Activated T-helper 17 cell treated with anti-CD3 and anti-CD28 coated beads, Interleukin-2, amount 50 U/mL, for 72 hours (primary cell): ENCODE results near the gene TCEA2. TPM values are rescaled to one million over a fixed set of nuclear protein-coding genes. Genes with fewer than 3 reads are reported as not detected.
A peak's percentile ranks its signal among the peaks of the same experiment; 100 is the strongest.

ENCODE experiments used
- ATAC-seq: fragments of 150-1000 bp; cut with Tn5 transposase; replicated peaks from 2 replicates; pipeline ENCODE4 v1.10.0; 2021; ENCODE audit warnings: mild to moderate bottlenecking, moderate library complexity
- H3K27ac Mint-ChIP-seq: one replicate; pipeline ENCODE4 v1.8.0; 2022; ENCODE audit warnings: mixed read lengths
- H3K27me3 Mint-ChIP-seq: one replicate; pipeline ENCODE4 v1.8.0; 2022; ENCODE audit warnings: mixed read lengths
- H3K36me3 Mint-ChIP-seq: one replicate; pipeline ENCODE4 v1.8.0; 2022; ENCODE audit warnings: low read depth, mild to moderate bottlenecking, mixed read lengths
- H3K4me1 Mint-ChIP-seq: one replicate; pipeline ENCODE4 v1.8.0; 2022; ENCODE audit warnings: mixed read lengths
- H3K4me3 Mint-ChIP-seq: one replicate; pipeline ENCODE4 v1.8.0; 2022; ENCODE audit warnings: mild to moderate bottlenecking, mixed read lengths
- H3K9me3 Mint-ChIP-seq: one replicate; pipeline ENCODE4 v1.8.0; 2022; ENCODE audit warnings: mixed read lengths
- total RNA-seq, 2 donors: library from RNA; stranded (reverse); gene quantifications; one replicate each; pipeline ENCODE4 v1.2.3, GENCODE V29; 2022

Gene TCEA2
- total RNA-seq, 2 donors from 2014 or later: 52.0 to 79.9 TPM

DNA sequence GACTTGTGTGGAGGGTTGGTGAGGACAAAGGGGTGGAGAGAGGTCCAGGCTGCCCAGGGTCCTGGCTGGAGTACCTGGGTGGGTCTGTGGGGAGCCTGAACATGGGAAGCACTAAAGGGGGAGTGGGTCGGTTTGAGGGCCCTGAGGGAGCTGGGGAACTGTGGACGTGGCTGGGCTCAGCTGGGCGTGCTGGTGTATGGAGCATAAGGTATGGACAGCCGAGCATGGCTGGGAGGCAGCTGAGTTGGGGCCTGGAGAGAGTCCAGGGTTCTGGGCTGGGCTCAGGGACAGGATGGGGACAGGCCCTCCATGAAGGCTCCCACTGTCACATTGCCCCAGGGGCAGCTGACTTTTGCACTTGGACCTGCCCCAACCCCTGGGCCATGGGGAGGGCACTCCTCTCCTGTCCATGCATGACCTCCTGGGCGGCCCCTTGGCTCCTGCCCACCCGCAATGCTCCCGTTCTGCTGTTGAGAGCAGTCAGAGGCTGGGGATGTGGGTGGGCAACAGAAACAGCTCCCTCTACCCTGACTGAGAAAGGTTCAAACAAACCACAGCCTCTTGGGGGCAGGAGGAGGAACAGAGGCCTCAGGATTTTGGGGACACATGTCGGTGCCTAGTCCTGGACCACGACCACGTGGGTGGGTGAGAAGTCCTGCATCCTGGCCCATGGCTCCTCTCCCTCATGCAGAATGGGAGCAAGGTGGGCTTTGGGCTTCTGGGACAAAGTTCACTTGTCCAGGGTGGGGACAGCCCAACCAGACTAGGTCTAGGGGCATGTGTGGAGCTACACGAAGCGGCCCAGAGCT lies 22.6 kb upstream of the TCEA2 start:
- ATAC-seq: no peak
- Mint-ChIP-seq H3K9me3 (no peaks in the 10 kb centered on the region), H3K36me3 (no peaks in the 10 kb centered on the region), H3K4me1 (peaks cover 9% of the 10 kb centered on the region), H3K4me3 (peak overlapping the region; percentile 78), H3K27me3 (no peaks in the 10 kb centered on the region), H3K27ac (no peak overlapping the region)

DNA sequence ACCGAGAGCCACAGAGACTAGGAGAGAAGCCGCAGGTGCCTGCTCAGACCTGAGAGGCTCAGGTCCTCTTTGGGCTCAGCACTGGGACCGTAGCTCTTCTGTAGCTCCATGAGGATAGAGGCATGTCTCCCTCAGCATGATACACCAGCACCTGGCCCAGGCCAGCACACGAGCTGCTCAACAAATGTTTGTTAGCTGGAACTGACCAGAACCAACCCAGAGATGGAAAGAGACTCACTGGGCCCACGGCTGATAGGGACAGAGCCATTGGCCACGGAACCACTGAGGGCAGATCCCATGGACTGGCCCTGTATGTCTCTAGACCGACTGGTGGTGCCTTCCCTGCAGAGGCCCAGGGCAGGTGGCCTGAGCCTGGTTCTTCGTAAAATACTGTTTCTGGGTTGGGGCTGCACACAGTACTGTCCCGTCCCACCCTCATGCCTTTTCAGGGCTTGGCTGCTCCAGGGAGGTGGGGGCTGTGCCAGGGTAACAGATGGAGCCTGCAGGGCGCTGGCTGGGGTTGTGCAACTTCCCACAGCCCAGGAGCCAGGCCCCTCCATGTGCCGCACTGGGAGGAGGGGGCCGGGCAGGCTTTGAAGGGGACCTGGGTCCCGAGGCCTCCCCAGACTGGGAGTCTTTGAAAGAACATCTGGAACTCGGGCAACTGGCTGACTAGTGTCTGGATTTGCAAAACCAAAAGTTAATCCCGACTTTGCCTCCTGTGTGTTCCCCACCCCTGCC lies 21.8 kb upstream of the TCEA2 start:
- peak overlapping the region; percentile 69 for H3K4me3 Mint-ChIP-seq
- H3K36me3 Mint-ChIP-seq: no peaks in the 10 kb centered on the region
- peaks cover 7% of the 10 kb centered on the region for H3K4me1 Mint-ChIP-seq
- H3K27ac Mint-ChIP-seq: no peak overlapping the region
- no peaks in the 10 kb centered on the region for H3K9me3 Mint-ChIP-seq
- no peak for ATAC-seq
- peaks cover 3% of the 10 kb centered on the region for H3K27me3 Mint-ChIP-seq

DNA sequence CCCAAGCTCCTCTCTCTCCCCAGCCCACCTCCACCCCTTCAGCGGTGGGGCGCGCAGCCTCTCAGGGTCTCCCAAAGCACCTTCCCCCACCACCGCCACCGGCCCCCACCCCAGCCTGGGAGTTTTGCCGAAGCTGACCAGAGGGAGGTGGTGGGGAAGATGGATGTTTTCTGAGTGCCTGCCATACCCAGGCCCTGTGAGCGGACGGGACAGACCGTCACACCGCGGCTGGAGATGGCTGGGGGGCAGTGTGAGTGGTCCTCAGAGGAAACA lies 21.3 kb upstream of the TCEA2 start:
- Mint-ChIP-seq H3K36me3 (no peaks in the 10 kb centered on the region), H3K27ac (no peak overlapping the region), H3K9me3 (no peaks in the 10 kb centered on the region), H3K4me3 (peak overlapping the region; percentile 69), H3K27me3 (peaks cover 8% of the 10 kb centered on the region), H3K4me1 (peaks cover 7% of the 10 kb centered on the region)
- ATAC-seq: no peak

DNA sequence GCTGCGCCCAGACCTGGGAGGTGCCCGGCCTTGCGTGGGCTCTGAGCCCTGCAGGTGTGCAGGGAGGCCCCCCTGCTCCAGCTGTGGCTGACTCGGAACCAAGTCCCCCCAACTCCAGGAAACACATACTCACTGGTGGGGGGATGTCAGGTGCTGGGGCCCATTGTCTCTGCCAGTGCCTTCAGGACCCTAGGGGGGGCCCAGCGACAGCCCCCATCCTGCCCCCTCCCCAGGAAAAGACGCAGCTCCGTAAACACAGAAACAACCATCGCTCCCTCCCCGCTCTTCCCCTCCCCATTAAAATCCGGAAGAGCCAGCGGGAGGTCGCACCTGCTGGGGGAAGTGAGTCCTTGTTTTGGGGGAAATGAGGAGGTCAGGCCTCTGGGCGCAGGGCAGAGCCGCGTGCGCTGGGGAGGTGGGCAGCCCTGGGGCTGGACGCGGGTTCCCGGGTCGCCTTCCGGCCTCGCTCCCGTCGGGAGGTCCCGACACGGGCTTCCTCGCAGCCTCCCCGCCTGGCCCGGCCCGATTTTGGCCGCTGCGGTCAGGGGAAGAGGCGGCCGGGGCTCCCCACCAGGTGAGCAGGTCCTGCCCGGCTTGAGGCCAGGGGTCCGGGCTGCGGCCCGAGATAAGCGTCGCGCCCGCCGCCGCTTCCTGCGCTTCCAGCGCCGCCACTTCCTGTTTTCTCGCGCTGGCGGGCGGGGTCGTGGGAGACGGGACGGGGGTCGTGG lies 20.8 kb upstream of the TCEA2 start:
- Mint-ChIP-seq H3K27me3 (peaks cover 13% of the 10 kb centered on the region), H3K4me1 (peaks cover 7% of the 10 kb centered on the region), H3K27ac (no peak overlapping the region), H3K9me3 (no peaks in the 10 kb centered on the region), H3K4me3 (peak overlapping the region; percentile 69), H3K36me3 (no peaks in the 10 kb centered on the region)
- ATAC-seq: no peak

DNA sequence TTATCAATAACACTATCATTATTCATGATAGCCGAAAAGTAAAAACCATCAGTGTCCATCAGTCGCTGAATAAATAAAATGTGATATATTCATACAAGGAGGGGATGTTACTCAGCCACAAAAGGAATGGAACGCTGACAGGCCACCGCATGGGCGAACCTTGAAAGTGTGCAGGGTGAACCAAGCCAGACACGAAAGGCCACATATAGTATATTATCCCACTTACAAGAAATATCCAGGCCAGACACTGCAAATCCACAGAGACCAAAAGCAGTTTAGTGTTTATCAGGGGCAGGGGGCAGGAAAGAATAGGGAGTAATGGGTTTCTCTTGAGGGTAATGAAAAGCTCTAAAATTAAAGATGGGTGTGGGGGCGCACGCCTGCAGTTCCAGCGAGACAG lies 19.2 kb upstream of the TCEA2 start:
- Mint-ChIP-seq H3K27ac (peak overlapping the region; percentile 56), H3K36me3 (no peaks in the 10 kb centered on the region), H3K9me3 (no peaks in the 10 kb centered on the region), H3K4me1 (peaks cover 7% of the 10 kb centered on the region), H3K27me3 (peaks cover 19% of the 10 kb centered on the region), H3K4me3 (peak overlapping the region; percentile 50)
- no peak for ATAC-seq

DNA sequence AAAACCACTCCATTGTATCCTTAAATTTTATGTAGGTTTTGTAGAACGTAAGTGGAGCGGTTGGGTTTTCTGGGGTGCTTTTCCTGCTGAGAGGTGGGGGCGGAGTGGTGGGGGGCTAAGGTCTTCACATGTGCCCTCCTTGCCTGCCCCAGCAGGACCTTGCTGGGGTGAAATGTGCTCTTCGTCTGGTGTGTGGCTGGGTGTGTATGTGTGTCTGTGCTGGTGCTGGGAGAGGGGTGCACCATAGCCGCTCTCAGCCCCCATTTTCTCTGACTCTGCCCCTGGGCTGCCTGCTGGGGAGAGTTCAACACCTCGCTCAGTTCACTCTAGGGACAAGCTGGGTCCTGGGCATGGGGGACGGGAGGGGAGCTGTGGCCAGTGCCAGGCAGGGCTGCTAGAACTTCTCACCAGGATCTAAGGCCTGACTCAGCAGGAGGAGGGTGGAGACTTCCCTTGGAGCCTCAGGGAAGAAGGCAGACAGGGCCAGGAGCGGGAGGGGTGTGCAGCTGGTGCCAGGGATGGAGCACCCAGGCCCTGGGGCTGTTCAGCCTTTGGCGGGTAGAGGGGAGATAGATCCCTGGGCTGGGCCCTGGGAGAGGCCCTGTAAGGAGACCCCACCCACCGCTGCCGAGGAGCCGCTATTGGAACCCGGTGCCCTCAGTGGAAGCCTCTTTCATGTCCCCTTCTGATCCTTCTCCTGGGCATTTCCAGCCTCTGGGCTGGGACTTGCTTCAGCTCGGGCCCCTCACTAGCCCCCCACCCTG lies 18.3 kb upstream of the TCEA2 start:
- Mint-ChIP-seq H3K4me3 (no peak overlapping the region), H3K9me3 (no peaks in the 10 kb centered on the region), H3K36me3 (no peaks in the 10 kb centered on the region), H3K27ac (no peak overlapping the region), H3K27me3 (peaks cover 19% of the 10 kb centered on the region), H3K4me1 (peaks cover 4% of the 10 kb centered on the region)
- ATAC-seq: no peak

DNA sequence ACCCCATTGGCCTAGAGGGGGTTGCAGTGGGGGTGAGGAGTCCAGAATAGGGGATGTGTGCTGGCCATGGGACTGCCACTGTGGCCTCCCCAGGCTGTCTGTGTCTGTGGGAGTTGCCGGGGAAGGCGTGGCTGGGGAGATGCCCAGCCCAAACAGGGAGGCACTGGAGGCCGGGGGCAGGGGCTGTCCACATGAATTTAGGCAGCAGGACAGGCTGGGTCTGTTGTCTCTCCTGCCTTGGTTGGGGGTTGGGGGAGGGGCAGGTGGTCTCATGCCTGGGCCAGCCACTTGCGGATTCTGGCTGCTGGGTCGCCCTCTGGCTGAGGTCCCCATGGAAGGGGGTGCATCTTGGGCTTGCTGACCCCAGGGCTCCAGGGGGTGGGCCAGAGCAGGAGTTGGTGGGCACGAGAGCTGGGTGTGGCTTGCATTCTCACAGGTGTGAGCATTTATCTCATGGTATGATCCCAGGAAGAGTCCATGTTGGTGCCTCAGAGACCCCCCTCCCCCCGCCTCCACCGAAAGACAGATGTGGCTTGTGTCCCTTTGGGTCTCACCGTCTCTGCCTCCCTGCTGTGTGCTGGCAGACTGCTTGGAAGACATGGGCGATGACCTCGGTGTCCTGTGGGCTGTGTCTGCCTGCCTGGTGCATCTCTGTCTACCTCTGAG lies 17.5 kb upstream of the TCEA2 start:
- H3K27me3 Mint-ChIP-seq: peaks cover 19% of the 10 kb centered on the region
- H3K36me3 Mint-ChIP-seq: no peaks in the 10 kb centered on the region
- H3K4me3 Mint-ChIP-seq: no peak overlapping the region
- H3K27ac Mint-ChIP-seq: no peak overlapping the region
- no peaks in the 10 kb centered on the region for H3K4me1 Mint-ChIP-seq
- no peak for ATAC-seq
- no peaks in the 10 kb centered on the region for H3K9me3 Mint-ChIP-seq

DNA sequence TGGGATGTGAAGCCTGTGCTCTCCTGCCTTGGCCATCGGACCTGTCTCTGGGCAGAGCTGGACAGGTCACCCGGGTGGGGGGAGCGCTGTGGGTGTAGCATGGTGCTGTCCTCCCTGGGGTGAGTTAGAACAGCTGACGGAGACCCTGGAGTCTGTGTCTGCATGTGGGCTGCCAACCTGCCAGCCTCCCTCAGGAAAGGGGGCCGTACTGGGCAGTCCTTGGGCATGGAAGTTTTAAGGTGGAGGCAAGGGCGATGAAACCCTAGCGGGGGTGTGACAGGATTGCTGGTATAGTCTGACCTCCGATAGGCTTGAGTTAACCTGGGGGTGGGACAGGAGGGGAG lies 16.0 kb upstream of the TCEA2 start:
- no peak for ATAC-seq
- H3K9me3 Mint-ChIP-seq: no peaks in the 10 kb centered on the region
- no peak overlapping the region for H3K27ac Mint-ChIP-seq
- H3K36me3 Mint-ChIP-seq: no peaks in the 10 kb centered on the region
- no peaks in the 10 kb centered on the region for H3K4me1 Mint-ChIP-seq
- peaks cover 22% of the 10 kb centered on the region for H3K27me3 Mint-ChIP-seq
- no peak overlapping the region for H3K4me3 Mint-ChIP-seq

DNA sequence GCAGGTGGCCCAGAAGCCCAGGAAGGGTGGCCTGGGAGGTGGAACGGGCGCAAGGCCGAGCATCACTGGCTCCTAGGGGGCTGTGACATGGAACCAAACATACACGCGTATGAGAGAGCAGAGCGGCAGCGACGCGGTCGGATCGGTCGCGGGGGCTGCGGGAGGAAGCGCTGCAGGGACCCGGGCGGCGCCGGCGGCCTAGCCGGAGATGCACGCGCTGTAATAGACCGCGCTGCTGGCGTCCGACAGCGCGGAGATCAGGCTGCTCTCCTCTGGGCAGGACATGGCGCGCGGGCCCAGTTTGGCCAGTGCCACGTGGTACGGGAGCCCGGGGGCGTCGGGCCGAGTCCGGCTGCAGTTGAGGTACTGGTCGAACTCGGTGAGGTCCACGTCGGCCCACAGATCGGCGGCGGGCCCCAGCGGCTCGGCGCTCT lies 15.0 kb upstream of the TCEA2 start:
- no peaks in the 10 kb centered on the region for H3K36me3 Mint-ChIP-seq
- H3K4me1 Mint-ChIP-seq: no peaks in the 10 kb centered on the region
- H3K9me3 Mint-ChIP-seq: no peaks in the 10 kb centered on the region
- H3K27ac Mint-ChIP-seq: no peak overlapping the region
- ATAC-seq: no peak
- no peak overlapping the region for H3K4me3 Mint-ChIP-seq
- H3K27me3 Mint-ChIP-seq: peaks cover 22% of the 10 kb centered on the region

DNA sequence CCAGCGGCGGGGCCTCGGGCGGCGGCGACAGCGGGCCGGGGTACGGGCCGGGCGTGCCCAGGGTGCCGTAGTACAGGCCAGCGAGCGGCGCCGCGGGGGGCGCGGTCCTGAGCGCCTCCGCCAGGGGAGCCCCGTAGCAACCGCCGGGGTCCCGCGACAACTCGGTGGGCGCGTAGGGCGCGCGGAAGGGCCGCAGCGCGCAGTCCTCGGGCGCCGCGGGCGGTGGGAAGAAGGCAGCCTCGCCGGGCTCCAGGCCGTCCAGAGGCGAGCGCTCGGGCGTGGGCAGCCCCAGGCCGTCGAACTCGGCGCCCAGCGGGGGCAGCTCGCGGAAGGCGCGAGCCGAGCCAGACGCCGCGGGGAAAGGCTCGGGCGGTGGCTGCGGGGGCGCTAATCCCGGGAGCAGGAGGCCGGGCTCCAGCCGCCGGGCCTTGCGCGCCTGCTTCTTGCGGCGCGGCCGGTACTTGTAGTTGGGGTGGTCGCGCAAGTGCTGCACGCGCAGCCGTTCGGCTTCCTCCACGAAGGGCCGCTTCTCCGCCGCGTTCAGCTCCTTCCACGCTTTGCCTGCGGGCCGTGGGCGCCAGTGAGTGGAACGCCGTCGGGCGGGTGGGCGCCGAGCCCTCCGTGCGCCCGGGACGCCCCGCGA lies 14.5 kb upstream of the TCEA2 start:
- no peak for ATAC-seq
- no peaks in the 10 kb centered on the region for H3K9me3 Mint-ChIP-seq
- peaks cover 28% of the 10 kb centered on the region for H3K27me3 Mint-ChIP-seq
- H3K4me3 Mint-ChIP-seq: no peak overlapping the region
- H3K4me1 Mint-ChIP-seq: peaks cover 3% of the 10 kb centered on the region
- no peaks in the 10 kb centered on the region for H3K36me3 Mint-ChIP-seq
- H3K27ac Mint-ChIP-seq: no peak overlapping the region

DNA sequence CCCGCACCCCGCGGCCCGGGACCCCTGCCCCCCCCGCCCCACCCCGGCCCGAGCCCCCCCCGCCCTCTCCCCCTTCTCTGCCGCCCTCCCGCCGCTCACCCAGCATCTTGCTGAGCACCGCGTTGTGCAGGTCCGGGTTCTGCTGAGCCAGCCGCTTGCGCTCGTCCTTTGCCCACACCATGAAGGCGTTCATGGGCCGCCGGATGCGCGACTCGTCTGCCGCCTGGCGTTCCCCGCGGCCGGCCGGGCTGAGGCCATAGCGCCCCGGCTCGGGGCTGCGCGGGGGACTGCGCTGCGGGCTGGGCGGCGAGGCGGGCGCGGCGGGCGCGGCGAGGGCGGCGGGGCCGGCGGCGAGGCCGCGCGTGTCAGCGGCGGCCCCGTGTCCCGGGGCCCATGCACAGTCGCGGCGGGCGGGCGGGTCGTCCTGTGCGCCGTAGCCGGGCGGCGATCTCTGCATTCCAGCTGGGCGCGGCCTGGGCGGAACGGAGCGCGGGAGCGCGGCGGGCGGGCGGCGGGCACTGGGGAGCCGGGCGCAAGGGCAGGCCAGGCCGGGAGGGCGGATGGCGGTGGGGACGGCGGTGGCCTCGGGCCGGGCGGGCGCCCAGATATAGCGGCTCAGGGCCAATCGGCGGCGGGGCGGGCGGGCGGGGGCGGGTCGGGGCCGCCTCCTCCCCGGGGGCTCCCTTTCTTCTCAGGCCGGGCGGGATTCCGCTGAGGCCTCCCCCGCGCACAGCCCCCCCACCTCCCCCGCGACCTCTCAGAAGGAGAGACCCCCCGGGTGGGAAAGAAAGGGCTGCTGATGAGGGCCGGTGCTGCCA lies 13.7 kb upstream of the TCEA2 start, which contains the start of gene SOX18:
Gene SOX18 (minus strand): TSS at position 580 of the 818 bp plus-strand sequence. CDS start 123 bp downstream, at position 457.
- no peaks in the 10 kb centered on the region for H3K9me3 Mint-ChIP-seq
- H3K36me3 Mint-ChIP-seq: no peaks in the 10 kb centered on the region
- H3K4me3 Mint-ChIP-seq: peak within 1 kb of the TSS; percentile 17
- no peak within 1 kb of the TSS for H3K27ac Mint-ChIP-seq
- ATAC-seq: peak; percentile 67
- peaks cover 30% of the 10 kb centered on the region for H3K27me3 Mint-ChIP-seq
- H3K4me1 Mint-ChIP-seq: peaks cover 4% of the 10 kb centered on the region

DNA sequence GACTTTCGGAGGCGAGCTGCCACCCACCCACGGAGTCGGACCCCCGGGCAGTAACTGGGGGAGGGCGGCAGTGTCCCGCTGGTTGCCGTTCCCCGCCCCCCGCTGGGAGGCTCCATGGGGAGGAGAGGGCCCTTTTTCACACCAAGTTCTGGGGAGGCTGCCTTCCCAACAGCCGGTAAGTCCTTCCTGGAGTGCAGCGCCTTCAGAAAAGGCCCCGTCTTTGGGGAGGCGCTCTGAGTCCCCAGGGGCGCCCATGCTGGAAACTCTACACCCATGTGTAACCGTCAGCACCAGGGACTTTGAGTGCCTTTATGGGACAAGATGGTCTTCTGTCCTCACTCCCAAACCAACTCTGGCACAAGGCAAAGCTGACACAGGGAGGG lies 13.1 kb upstream of the TCEA2 start:
- H3K4me1 Mint-ChIP-seq: peaks cover 4% of the 10 kb centered on the region
- ATAC-seq: no peak
- H3K27ac Mint-ChIP-seq: no peak overlapping the region
- H3K4me3 Mint-ChIP-seq: peak overlapping the region; percentile 17
- no peaks in the 10 kb centered on the region for H3K36me3 Mint-ChIP-seq
- H3K27me3 Mint-ChIP-seq: peaks cover 30% of the 10 kb centered on the region
- H3K9me3 Mint-ChIP-seq: no peaks in the 10 kb centered on the region
